DMS 273 treated with DMSO at 0.1 percent for 48 hours (cell line): Measurements from ENCODE around the gene NRDE2.

ENCODE experiments used
- DNase-seq: peaks from one replicate; lab custom pipeline; 2025; lab: John Stamatoyannopoulos, UW

Gene NRDE2

GRCh38 chr14:90295870-90296516, 35.7 kb downstream of the NRDE2 start:
- no peak for DNase-seq

DNA sequence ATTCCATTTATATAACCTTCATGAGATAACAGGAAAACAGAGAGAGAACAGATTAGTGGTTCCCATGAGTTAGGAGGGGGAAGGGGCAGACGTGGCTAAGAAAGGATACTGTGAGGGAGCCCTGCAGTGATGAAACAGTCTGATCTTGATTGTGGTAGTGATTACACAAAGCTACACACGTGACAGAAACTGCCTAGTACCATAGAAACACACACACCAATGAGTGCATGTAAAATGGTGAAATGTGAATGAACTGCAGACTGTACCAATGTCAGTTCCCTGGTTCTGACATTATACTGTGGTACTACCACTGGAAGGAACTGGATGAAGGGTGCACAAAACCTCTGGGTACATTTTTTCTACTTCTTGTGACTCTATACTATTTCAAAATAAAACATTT, 36.9 kb downstream of the NRDE2 start:
- no peak for DNase-seq

GRCh38 chr14:90293766-90294730, 37.7 kb downstream of the NRDE2 start:
- DNase-seq, result no peak

- DNase-seq, result no peak
These were observed 40.0 kb downstream of the NRDE2 start for GRCh38 chr14:90291699-90292098.

GRCh38 chr14:90290337-90291011, 41.3 kb downstream of the NRDE2 start:
- no peak for DNase-seq

GRCh38 chr14:90288651-90289355, 42.9 kb downstream of the NRDE2 start:
- no peak for DNase-seq

DNA sequence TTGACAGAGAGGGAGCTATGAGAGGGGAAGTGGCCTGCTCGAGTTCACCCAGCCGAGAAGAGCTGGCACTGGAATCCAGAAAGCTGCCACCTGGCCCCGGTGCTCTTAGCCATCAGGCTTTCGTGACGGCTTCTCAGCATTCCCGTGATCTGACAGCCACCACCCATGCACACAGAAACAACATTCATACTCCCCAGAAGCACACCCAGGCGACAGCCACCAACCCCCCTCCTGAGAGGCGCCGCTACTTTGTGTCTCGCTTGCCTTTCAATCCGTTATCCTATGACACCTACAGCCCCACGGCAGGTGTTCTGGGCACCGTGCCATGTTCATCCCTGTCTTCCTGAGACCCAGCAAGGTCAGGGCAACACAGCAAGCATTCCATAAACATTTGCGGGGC, 44.0 kb downstream of the NRDE2 start:
- DNase-seq, result no peak

DNA sequence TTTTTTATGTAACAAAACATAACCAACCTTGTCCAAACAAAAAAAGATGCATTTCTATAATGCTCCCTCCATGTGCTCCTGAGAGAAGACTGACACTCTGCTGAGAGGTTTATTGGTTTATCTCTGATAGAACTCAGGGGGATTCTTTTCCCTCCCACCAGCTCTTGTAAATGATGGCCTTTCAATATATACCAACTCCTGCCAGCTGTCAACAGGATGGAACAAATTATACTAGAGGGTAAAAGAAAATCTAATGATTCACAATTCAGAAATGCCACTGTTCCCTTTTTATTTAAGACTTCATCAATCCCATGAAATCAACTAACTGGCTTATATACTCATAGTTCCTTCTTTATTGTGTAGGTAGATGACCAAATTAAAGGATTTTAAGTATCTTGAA, 50.0 kb downstream of the NRDE2 start:
- DNase-seq, result no peak

- no peak for DNase-seq
These were observed 50.5 kb downstream of the NRDE2 start for GRCh38 chr14:90281261-90281660.

DNA sequence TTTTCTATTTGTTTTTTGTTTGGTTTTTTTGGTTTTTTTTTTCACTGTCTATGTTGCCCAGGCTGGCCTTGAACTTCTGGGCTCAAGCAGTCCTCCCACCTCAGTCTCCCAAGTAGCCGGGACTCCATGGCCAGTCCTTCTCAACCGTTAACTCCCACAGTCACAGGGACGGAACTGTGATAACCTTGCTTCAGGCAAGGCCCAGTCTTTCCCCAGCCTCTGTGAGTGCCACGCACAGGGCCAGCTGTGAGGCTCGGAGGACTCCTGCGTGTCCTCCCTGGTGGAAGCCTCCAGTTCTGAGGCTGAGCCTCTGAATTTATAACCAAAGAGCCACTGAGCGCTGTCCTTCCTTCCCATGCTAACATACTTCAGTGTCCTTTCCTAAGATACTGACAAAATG, 51.6 kb downstream of the NRDE2 start:
- DNase-seq, result no peak

GRCh38 chr14:90278199-90279175, 53.3 kb downstream of the NRDE2 start:
- DNase-seq, result no peak

DNA sequence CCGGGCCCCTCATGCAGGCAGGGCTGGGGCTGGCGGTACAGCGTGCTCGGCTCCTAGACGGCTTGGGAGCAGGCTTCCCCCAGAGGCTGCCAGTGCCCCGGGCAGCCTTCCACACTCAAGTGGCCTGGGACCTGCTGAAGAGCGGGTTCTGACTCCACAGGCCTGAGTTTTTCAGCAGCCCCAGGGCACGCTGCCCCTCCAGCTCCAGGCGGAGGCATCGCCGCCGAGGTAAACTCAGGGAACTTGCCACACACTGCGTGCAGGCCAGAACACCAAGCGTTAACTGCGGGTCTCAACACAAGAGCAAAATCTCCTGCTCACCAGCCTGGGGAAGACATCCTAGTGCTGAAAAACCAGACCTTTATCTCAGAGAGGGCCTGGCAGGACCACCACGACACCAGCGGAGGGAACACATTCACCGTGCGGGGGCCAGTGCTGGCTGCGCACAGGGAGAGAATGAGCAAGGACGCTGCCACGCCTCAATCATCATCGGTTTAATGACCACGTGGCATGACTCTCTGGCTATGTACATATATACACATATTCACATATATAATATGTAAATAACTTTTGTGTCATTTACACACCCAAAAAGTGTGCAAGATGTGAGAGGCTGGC, 54.1 kb downstream of the NRDE2 start:
- no peak for DNase-seq

- no peak for DNase-seq
These were observed 54.9 kb downstream of the NRDE2 start for GRCh38 chr14:90276646-90277367.

DNA sequence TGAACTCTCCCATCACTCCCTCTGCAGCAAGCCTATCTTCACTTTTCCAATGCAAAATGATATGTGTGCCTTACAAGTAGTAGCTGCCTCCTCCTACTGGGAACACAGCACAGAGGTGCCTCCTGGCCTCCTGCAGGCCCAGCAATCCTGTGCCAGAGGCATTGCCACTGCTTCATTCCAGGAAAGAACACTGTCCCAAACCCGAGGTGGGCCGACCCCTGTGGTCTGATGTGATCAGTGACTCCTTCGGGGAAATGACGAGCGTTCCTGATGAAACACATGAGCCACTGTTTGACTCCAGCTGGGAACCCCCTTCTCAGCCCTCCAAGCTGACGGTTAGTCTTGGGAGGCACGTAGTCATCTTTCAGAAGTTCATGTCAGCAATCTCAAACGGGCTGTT, 55.9 kb downstream of the NRDE2 start:
- DNase-seq, result no peak

GRCh38 chr14:90275458-90275814, 56.3 kb downstream of the NRDE2 start:
- DNase-seq, result no peak

DNA sequence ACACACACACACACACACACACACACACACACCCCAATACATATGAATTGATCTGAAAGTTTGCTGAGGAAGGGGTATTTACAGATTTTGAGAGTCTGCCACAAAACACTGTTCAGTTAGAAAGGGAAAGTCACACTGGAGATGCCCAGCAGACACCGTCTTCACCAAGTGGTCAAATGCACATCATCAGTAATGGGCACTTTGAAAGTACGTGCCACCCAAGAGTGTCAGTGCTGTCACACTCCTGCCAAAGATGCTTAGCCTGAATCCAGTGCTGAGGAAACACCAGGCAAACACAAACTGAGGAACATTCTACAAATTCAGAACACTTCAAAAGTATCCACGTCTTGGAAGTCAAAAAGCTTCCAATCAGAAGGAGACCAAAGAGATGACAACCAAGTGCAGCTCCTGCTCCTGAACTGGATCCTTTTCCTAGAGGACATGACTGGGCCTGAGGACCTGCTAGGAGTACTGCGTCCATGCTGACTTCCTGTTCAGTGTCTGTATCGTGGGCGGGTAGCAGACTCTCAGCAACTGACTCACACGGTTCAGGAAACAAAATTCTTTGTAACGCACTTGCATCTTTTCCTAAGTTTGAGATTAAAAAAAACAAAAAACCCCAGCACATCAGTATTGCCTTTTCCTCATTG, 56.8 kb downstream of the NRDE2 start:
- no peak for DNase-seq

DNA sequence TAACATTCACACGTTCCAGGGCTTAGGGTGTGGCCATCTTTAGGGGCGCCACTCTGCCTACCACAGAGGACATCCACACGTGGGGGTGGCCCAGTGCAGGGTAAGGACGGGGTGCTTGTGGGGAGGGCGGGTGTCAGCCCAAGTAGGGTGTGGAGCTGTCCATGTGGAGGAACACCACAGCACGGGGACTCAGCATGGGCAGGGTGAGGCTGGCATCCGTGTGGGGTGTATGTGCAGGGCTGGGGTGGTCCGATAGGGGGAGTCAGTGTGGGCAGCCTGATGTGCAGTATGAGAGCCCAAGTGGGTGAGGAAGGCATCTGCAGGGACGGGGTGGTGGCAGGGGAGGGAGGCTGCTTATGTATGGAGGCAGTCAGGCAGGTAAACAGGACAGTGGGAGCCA, 57.7 kb downstream of the NRDE2 start:
- DNase-seq, result no peak

DNA sequence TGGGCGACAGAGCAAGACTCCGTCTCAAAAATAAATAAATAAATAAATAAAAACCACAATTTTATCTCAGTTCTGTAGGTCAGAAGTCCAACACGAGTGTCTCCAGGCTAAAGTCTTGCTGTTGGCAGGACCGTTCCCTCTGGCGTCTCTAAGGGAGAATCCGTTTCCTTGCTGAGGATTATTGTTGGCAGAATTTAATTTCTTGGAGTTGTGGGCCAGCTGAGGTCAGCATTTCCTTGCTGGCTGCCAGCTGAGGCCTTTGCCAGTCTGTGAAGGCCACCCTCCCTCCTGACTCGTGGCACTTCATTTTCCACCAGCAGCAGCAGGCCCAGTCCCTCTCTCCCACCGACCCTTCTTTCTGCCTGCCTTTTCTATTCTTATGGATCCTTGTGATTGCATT, 58.2 kb downstream of the NRDE2 start:
- DNase-seq, result no peak

- DNase-seq, result no peak
These were observed 59.2 kb downstream of the NRDE2 start for GRCh38 chr14:90272523-90272922.
